ENCODE data around the gene SLC9A1.

The SLC9A1 gene

GRCh38 chr1:27086628-27087027 is 68.3 kb downstream of the SLC9A1 start:
- no peak overlapping the region for H3K27ac ChIP-seq
- H3K4me1 ChIP-seq (ENCODE audit: control insufficient read depth in 1 of 2, insufficient read depth in 1 of 2, low read depth in 1 of 2, low read length in 1 of 2), result peaks cover 17 to 22% of the 10 kb centered on the region in 2 experiments
- no peaks in the 10 kb centered on the region for H3K36me3 ChIP-seq
- no peak overlapping the region for H3K4me3 ChIP-seq (ENCODE audit: low read depth in 1 of 2, low read length in 1 of 2)
- TF ChIP-seq CTCF (IDR thresholded peaks at IDR 0.05), result no peak
- H3K27me3 ChIP-seq, result peaks cover 3% of the 10 kb centered on the region
- H3K9me3 ChIP-seq, result no peaks in the 10 kb centered on the region

- Histone ChIP-seq H3K27me3 (peaks cover 3% of the 10 kb centered on the region), H3K4me3 (ENCODE audit: low read depth in 1 of 2, low read length in 1 of 2) (no peak overlapping the region), H3K4me1 (ENCODE audit: control insufficient read depth in 1 of 2, insufficient read depth in 1 of 2, low read depth in 1 of 2, low read length in 1 of 2) (peaks cover 17 to 22% of the 10 kb centered on the region in 2 experiments), H3K36me3 (no peaks in the 10 kb centered on the region), H3K27ac (peak overlapping the region; percentile 73), H3K9me3 (no peaks in the 10 kb centered on the region)
- TF ChIP-seq CTCF (IDR thresholded peaks at IDR 0.05), result no peak
Measured at GRCh38 chr1:27086026-27086425, 68.9 kb downstream of the SLC9A1 start.

- H3K4me3 ChIP-seq (ENCODE audit: low read depth in 1 of 2, low read length in 1 of 2), result no peak overlapping the region
- peak overlapping the region; percentile 73 for H3K27ac ChIP-seq
- no peaks in the 10 kb centered on the region for H3K27me3 ChIP-seq
- H3K36me3 ChIP-seq, result no peaks in the 10 kb centered on the region
- H3K4me1 ChIP-seq (ENCODE audit: control insufficient read depth in 1 of 2, insufficient read depth in 1 of 2, low read depth in 1 of 2, low read length in 1 of 2), result peaks cover 17 to 22% of the 10 kb centered on the region in 2 experiments
- H3K9me3 ChIP-seq, result no peaks in the 10 kb centered on the region
- no peak for TF ChIP-seq CTCF (IDR thresholded peaks at IDR 0.05)
Measured at GRCh38 chr1:27084107-27084506, 70.8 kb downstream of the SLC9A1 start.

GRCh38 chr1:27077968-27078367 is 77.0 kb downstream of the SLC9A1 start:
- Histone ChIP-seq H3K9me3 (no peaks in the 10 kb centered on the region), H3K36me3 (no peaks in the 10 kb centered on the region), H3K27ac (no peak overlapping the region), H3K4me3 (ENCODE audit: low read depth in 1 of 2, low read length in 1 of 2) (no peak overlapping the region), H3K27me3 (peaks cover 5% of the 10 kb centered on the region), H3K4me1 (ENCODE audit: control insufficient read depth in 1 of 2, insufficient read depth in 1 of 2, low read depth in 1 of 2, low read length in 1 of 2) (peaks cover 0 to under 1% of the 10 kb centered on the region in 2 experiments)
- TF ChIP-seq CTCF (IDR thresholded peaks at IDR 0.05), result no peak

GRCh38 chr1:27076803-27077202 is 78.1 kb downstream of the SLC9A1 start:
- Histone ChIP-seq H3K36me3 (no peaks in the 10 kb centered on the region), H3K4me1 (ENCODE audit: control insufficient read depth in 1 of 2, insufficient read depth in 1 of 2, low read depth in 1 of 2, low read length in 1 of 2) (no peaks in the 10 kb centered on the region), H3K9me3 (no peaks in the 10 kb centered on the region), H3K27me3 (peaks cover 5% of the 10 kb centered on the region), H3K4me3 (ENCODE audit: low read depth in 1 of 2, low read length in 1 of 2) (no peak overlapping the region), H3K27ac (no peak overlapping the region)
- TF ChIP-seq CTCF (IDR thresholded peaks at IDR 0.05), result no peak

Data from neutrophil (primary cell).